GM23338 (cell line): Measurements from ENCODE around the gene PGRMC2. TPM values are rescaled to one million over a fixed set of nuclear protein-coding genes. Genes with fewer than 3 reads are reported as not detected.

ENCODE experiments used
- ATAC-seq: fragments of 200-7000 bp; cut with Tn5 transposase; 3 replicates; pipeline ENCODE4 v1.9.1; 2020
- DNase-seq: peaks from one replicate; pipeline ENCODE4 v3.0.0-alpha.2; 2015; ENCODE audit warnings: low spot score
- H2AFZ ChIP-seq: fragments of 200-600 bp; sonication (generic); 2 replicates; pipeline ENCODE4 v1.8.0; 2016; ENCODE audit warnings: antibody characterized with exemption, mild to moderate bottlenecking, moderate library complexity
- H3F3A ChIP-seq: fragments of 200-600 bp; sonication (generic); replicated peaks from 2 replicates; pipeline ENCODE4 v1.8.0; 2017; ENCODE audit warnings: antibody characterized with exemption, mixed run types, low read depth
- H3K27ac ChIP-seq: fragments of 200-600 bp; sonication (generic); 2 replicates; pipeline ENCODE4 v1.6.1; 2016; ENCODE audit warnings: low read depth
- H3K27me3 ChIP-seq: fragments of 200-600 bp; sonication (generic); 2 replicates; pipeline ENCODE4 v1.8.0; 2016; ENCODE audit warnings: mild to moderate bottlenecking, mixed run types, moderate library complexity; ENCODE audit not compliant: insufficient read depth
- H3K36me3 ChIP-seq: fragments of 200-600 bp; sonication (generic); 2 replicates; pipeline ENCODE4 v1.8.0; 2016; ENCODE audit warnings: mild to moderate bottlenecking; ENCODE audit not compliant: insufficient read depth
- H3K4me1 ChIP-seq: fragments of 200-600 bp; sonication (generic); 2 replicates; pipeline ENCODE4 v1.8.0; 2016; ENCODE audit warnings: mild to moderate bottlenecking, moderate library complexity; ENCODE audit not compliant: insufficient read depth
- H3K4me2 ChIP-seq: fragments of 200-600 bp; sonication (generic); 2 replicates; pipeline ENCODE4 v1.7.1; 2017; ENCODE audit warnings: mixed run types
- H3K4me3 ChIP-seq: fragments of 200-600 bp; sonication (generic); 2 replicates; pipeline ENCODE4 v1.6.1; 2016; ENCODE audit warnings: mixed run types
- H3K79me2 ChIP-seq: fragments of 200-600 bp; sonication (generic); replicated peaks from 2 replicates; pipeline ENCODE4 v1.8.0; 2017; ENCODE audit warnings: mild to moderate bottlenecking; ENCODE audit not compliant: insufficient read depth
- H3K9me2 ChIP-seq: fragments of 200-600 bp; sonication (generic); 2 replicates; pipeline ENCODE4 v1.8.0; 2017; ENCODE audit not compliant: insufficient read depth
- H4K20me1 ChIP-seq: fragments of 200-600 bp; sonication (generic); replicated peaks from 2 replicates; pipeline ENCODE4 v1.8.0; 2017; ENCODE audit warnings: mild to moderate bottlenecking; ENCODE audit not compliant: insufficient read depth
- H3K27ac Mint-ChIP-seq: 2 replicates; pipeline ENCODE4 v1.8.0; 2020; ENCODE audit warnings: inconsistent platforms, mild to moderate bottlenecking, moderate library complexity, mixed read lengths
- H3K27me3 Mint-ChIP-seq: 3 replicates; pipeline ENCODE4 v1.8.0; 2022; ENCODE audit warnings: low read depth, mild to moderate bottlenecking, moderate library complexity, mixed read lengths, inconsistent platforms; ENCODE audit not compliant: insufficient read depth, poor library complexity
- H3K36me3 Mint-ChIP-seq: 3 replicates; pipeline ENCODE4 v1.8.0; 2021; ENCODE audit warnings: low read depth, mild to moderate bottlenecking, inconsistent platforms, moderate library complexity, mixed read lengths
- H3K4me1 Mint-ChIP-seq: 3 replicates; pipeline ENCODE4 v1.8.0; 2020; ENCODE audit warnings: mild to moderate bottlenecking, inconsistent platforms, mixed read lengths
- H3K4me3 Mint-ChIP-seq: 3 replicates; pipeline ENCODE4 v1.8.0; 2021; ENCODE audit warnings: moderate library complexity, mild to moderate bottlenecking, inconsistent platforms, mixed read lengths
- H3K9me3 Mint-ChIP-seq: 3 replicates; pipeline ENCODE4 v1.8.0; 2020; ENCODE audit warnings: moderate library complexity, mild to moderate bottlenecking, inconsistent platforms, mixed read lengths
- CREB1 ChIP-seq: fragments of 250-450 bp; sonication (Bioruptor Pico); IDR thresholded peaks from 2 replicates; pipeline ENCODE4 v1.5.0; 2020; ENCODE audit warnings: low read depth, mild to moderate bottlenecking, moderate library complexity
- EZH2 ChIP-seq: fragments of 200-600 bp; sonication (generic); IDR thresholded peaks from one replicate; pipeline ENCODE4 v1.8.0; 2017; ENCODE audit warnings: antibody characterized with exemption, mild to moderate bottlenecking, low read depth; ENCODE audit not compliant: unreplicated experiment
- EZH2phosphoT487 ChIP-seq: fragments of 200-600 bp; sonication (generic); IDR thresholded peaks from one replicate; pipeline ENCODE4 v1.8.1; 2018; ENCODE audit warnings: antibody characterized with exemption; ENCODE audit not compliant: unreplicated experiment
- JUNB ChIP-seq: IDR thresholded peaks from one replicate; pipeline ENCODE4 v1.6.1; 2016; ENCODE audit warnings: antibody characterized with exemption; ENCODE audit not compliant: unreplicated experiment
- NANOG ChIP-seq: IDR thresholded peaks from 2 replicates; pipeline ENCODE4 v1.6.1; 2016; ENCODE audit warnings: antibody characterized with exemption, borderline replicate concordance
- POLR2AphosphoS5 ChIP-seq: IDR thresholded peaks from 2 replicates; pipeline ENCODE4 v1.6.1; 2016; ENCODE audit warnings: antibody characterized with exemption, low read depth
- STAT1 ChIP-seq: IDR thresholded peaks from one replicate; pipeline ENCODE4 v1.6.1; 2016; ENCODE audit warnings: antibody characterized with exemption; ENCODE audit not compliant: unreplicated experiment
- ZNF114 ChIP-seq: fragments of 250-450 bp; sonication (Bioruptor Pico); IDR thresholded peaks from 2 replicates; pipeline ENCODE4 v1.5.0; 2020; ENCODE audit warnings: mild to moderate bottlenecking, moderate library complexity
- ZNF331 ChIP-seq: fragments of 250-450 bp; sonication (Bioruptor Pico); IDR thresholded peaks from 2 replicates; pipeline ENCODE4 v1.5.0; 2020; ENCODE audit warnings: low read depth, mild to moderate bottlenecking, moderate library complexity
- polyA plus RNA-seq: library from polyadenylated mRNA; unstranded; fragments of >200 nt; fragmentation: Nextera tagmentation; extraction: Ambion mirVana; gene quantifications from 2 replicates; pipeline ENCODE4 v1.2.1, GENCODE V29; 2016
- total RNA-seq: library from RNA; depleted of rRNA; stranded (reverse); fragments of >200 nt; shearing (Covaris generic); gene quantifications from 2 replicates; pipeline ENCODE4 v1.2.3, GENCODE V29; 2014
- TF ChIP-seq, protein P1 (sequence below): fragments of 250-450 bp; sonication (Bioruptor Pico); IDR thresholded peaks from 2 replicates; pipeline ENCODE4 v1.5.0; 2020; ENCODE audit warnings: mild to moderate bottlenecking, moderate library complexity
- TF ChIP-seq, protein P2 (sequence below): IDR thresholded peaks from 2 replicates; pipeline ENCODE4 v1.6.1; 2016; ENCODE audit warnings: antibody characterized with exemption
- TF ChIP-seq, protein P3 (sequence below), 2 experiments: fragments of 200-600 bp in 1 of 2; sonication (generic) in 1 of 2; conservative IDR thresholded peaks; 2 replicates each; pipeline versions ENCODE4 v1.5.1 to v1.6.1; 2016 to 2017; ENCODE audit warnings: antibody characterized with exemption in 2 of 2, low read depth in 2 of 2, mild to moderate bottlenecking in 2 of 2, moderate library complexity in 1 of 2
- TF ChIP-seq, protein P4 (sequence below): IDR thresholded peaks from one replicate; pipeline ENCODE4 v1.6.1; 2018; ENCODE audit warnings: antibody characterized with exemption; ENCODE audit not compliant: unreplicated experiment

The PGRMC2 gene
- total and polyA plus RNA-seq, 2 experiments from 2014 or later = 40.2 to 61.9 TPM

DNA sequence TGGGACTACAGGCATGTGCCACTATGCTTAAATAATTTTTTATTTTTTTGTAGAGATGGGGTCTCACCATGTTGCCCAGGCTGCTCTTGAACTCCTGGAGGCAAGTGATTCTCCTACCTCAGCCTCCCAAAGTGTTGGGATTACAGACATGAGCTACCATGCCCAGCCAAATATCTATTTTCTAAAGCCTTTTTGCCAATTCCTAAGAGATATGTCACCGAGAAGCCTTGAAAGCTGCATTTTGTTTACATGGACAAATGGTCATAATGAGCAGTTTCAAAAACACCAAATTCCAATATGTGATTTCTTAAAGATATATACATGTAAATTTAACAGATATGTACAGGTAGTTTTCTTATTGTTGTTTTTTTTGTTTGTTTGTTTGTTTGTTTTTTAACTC is 33.0 kb upstream of the PGRMC2 start:
- H4K20me1 ChIP-seq = no peaks in the 10 kb centered on the region
- no peaks in the 10 kb centered on the region for H3K4me1 ChIP-seq
- H3K4me2 ChIP-seq = no peak overlapping the region
- no peaks in the 10 kb centered on the region for H3K27me3 ChIP-seq
- Mint-ChIP-seq H3K4me3 (no peak overlapping the region), H3K27ac (no peak overlapping the region), H3K27me3 (no peaks in the 10 kb centered on the region), H3K36me3 (no peaks in the 10 kb centered on the region), H3K9me3 (no peaks in the 10 kb centered on the region), H3K4me1 (peaks cover 2% of the 10 kb centered on the region; the same call in 1 of the 3 replicates)
- H3F3A ChIP-seq = no peaks in the 10 kb centered on the region
- H3K36me3 ChIP-seq = no peaks in the 10 kb centered on the region; the same call in 1 of the 2 replicates
- no peak for DNase-seq
- H3K79me2 ChIP-seq = no peaks in the 10 kb centered on the region
- H2AFZ ChIP-seq = no peak overlapping the region
- no peak for ATAC-seq
- no peak overlapping the region for H3K27ac ChIP-seq
- H3K4me3 ChIP-seq = no peak overlapping the region
- peaks cover 5% of the 10 kb centered on the region; the same call in 1 of the 2 replicates for H3K9me2 ChIP-seq
- TF ChIP-seq ZNF331 (CRISPR knock-in tag) (no peak), STAT1 (no peak), EZH2 (no peak), JUNB (no peak), EZH2phosphoT487 (no peak), NANOG (no peak), ZNF114 (no peak), CREB1 (no peak), POLR2AphosphoS5 (no peak)
- TF ChIP-seq, protein P1, sequence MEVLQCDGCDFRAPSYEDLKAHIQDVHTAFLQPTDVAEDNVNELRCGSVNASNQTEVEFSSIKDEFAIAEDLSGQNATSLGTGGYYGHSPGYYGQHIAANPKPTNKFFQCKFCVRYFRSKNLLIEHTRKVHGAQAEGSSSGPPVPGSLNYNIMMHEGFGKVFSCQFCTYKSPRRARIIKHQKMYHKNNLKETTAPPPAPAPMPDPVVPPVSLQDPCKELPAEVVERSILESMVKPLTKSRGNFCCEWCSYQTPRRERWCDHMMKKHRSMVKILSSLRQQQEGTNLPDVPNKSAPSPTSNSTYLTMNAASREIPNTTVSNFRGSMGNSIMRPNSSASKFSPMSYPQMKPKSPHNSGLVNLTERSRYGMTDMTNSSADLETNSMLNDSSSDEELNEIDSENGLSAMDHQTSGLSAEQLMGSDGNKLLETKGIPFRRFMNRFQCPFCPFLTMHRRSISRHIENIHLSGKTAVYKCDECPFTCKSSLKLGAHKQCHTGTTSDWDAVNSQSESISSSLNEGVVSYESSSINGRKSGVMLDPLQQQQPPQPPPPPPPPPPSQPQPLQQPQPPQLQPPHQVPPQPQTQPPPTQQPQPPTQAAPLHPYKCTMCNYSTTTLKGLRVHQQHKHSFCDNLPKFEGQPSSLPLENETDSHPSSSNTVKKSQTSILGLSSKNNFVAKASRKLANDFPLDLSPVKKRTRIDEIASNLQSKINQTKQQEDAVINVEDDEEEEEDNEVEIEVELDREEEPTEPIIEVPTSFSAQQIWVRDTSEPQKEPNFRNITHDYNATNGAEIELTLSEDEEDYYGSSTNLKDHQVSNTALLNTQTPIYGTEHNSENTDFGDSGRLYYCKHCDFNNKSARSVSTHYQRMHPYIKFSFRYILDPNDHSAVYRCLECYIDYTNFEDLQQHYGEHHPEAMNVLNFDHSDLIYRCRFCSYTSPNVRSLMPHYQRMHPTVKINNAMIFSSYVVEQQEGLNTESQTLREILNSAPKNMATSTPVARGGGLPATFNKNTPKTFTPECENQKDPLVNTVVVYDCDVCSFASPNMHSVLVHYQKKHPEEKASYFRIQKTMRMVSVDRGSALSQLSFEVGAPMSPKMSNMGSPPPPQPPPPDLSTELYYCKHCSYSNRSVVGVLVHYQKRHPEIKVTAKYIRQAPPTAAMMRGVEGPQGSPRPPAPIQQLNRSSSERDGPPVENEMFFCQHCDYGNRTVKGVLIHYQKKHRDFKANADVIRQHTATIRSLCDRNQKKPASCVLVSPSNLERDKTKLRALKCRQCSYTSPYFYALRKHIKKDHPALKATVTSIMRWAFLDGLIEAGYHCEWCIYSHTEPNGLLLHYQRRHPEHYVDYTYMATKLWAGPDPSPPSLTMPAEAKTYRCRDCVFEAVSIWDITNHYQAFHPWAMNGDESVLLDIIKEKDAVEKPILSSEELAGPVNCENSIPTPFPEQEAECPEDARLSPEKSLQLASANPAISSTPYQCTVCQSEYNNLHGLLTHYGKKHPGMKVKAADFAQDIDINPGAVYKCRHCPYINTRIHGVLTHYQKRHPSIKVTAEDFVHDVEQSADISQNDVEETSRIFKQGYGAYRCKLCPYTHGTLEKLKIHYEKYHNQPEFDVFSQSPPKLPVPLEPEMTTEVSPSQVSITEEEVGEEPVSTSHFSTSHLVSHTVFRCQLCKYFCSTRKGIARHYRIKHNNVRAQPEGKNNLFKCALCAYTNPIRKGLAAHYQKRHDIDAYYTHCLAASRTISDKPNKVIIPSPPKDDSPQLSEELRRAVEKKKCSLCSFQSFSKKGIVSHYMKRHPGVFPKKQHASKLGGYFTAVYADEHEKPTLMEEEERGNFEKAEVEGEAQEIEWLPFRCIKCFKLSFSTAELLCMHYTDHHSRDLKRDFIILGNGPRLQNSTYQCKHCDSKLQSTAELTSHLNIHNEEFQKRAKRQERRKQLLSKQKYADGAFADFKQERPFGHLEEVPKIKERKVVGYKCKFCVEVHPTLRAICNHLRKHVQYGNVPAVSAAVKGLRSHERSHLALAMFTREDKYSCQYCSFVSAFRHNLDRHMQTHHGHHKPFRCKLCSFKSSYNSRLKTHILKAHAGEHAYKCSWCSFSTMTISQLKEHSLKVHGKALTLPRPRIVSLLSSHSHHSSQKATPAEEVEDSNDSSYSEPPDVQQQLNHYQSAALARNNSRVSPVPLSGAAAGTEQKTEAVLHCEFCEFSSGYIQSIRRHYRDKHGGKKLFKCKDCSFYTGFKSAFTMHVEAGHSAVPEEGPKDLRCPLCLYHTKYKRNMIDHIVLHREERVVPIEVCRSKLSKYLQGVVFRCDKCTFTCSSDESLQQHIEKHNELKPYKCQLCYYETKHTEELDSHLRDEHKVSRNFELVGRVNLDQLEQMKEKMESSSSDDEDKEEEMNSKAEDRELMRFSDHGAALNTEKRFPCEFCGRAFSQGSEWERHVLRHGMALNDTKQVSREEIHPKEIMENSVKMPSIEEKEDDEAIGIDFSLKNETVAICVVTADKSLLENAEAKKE (CRISPR knock-in tag) = no peak
- TF ChIP-seq, protein P2, sequence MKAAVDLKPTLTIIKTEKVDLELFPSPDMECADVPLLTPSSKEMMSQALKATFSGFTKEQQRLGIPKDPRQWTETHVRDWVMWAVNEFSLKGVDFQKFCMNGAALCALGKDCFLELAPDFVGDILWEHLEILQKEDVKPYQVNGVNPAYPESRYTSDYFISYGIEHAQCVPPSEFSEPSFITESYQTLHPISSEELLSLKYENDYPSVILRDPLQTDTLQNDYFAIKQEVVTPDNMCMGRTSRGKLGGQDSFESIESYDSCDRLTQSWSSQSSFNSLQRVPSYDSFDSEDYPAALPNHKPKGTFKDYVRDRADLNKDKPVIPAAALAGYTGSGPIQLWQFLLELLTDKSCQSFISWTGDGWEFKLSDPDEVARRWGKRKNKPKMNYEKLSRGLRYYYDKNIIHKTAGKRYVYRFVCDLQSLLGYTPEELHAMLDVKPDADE = no peak
- TF ChIP-seq, protein P3, sequence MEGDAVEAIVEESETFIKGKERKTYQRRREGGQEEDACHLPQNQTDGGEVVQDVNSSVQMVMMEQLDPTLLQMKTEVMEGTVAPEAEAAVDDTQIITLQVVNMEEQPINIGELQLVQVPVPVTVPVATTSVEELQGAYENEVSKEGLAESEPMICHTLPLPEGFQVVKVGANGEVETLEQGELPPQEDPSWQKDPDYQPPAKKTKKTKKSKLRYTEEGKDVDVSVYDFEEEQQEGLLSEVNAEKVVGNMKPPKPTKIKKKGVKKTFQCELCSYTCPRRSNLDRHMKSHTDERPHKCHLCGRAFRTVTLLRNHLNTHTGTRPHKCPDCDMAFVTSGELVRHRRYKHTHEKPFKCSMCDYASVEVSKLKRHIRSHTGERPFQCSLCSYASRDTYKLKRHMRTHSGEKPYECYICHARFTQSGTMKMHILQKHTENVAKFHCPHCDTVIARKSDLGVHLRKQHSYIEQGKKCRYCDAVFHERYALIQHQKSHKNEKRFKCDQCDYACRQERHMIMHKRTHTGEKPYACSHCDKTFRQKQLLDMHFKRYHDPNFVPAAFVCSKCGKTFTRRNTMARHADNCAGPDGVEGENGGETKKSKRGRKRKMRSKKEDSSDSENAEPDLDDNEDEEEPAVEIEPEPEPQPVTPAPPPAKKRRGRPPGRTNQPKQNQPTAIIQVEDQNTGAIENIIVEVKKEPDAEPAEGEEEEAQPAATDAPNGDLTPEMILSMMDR (conservative IDR thresholded peaks at IDR 0.05; ENCODE audit: low read depth in 2 of 2) = no peak
- TF ChIP-seq, protein P4, sequence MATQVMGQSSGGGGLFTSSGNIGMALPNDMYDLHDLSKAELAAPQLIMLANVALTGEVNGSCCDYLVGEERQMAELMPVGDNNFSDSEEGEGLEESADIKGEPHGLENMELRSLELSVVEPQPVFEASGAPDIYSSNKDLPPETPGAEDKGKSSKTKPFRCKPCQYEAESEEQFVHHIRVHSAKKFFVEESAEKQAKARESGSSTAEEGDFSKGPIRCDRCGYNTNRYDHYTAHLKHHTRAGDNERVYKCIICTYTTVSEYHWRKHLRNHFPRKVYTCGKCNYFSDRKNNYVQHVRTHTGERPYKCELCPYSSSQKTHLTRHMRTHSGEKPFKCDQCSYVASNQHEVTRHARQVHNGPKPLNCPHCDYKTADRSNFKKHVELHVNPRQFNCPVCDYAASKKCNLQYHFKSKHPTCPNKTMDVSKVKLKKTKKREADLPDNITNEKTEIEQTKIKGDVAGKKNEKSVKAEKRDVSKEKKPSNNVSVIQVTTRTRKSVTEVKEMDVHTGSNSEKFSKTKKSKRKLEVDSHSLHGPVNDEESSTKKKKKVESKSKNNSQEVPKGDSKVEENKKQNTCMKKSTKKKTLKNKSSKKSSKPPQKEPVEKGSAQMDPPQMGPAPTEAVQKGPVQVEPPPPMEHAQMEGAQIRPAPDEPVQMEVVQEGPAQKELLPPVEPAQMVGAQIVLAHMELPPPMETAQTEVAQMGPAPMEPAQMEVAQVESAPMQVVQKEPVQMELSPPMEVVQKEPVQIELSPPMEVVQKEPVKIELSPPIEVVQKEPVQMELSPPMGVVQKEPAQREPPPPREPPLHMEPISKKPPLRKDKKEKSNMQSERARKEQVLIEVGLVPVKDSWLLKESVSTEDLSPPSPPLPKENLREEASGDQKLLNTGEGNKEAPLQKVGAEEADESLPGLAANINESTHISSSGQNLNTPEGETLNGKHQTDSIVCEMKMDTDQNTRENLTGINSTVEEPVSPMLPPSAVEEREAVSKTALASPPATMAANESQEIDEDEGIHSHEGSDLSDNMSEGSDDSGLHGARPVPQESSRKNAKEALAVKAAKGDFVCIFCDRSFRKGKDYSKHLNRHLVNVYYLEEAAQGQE = no peak
